Measurements from ENCODE around the gene CXCL11.
"Not testable (repeated sequence)": the region's sequence is repeated elsewhere in the genome, so short reads cannot be mapped to it uniquely, and the experiment has no call there.

The CXCL11 gene

GRCh38 chr4:76035799-76036380 lies at the start of gene CXCL11:
TSS of gene CXCL11 (minus strand) at chr4:76036070. CDS start at chr4:76035987, 83 bp downstream.
- no peak for DNase-seq

- DNase-seq = peak; percentile 3
Measured at GRCh38 chr4:76084542-76084941, 48.7 kb upstream of the CXCL11 start.

GRCh38 chr4:76083386-76083988 lies 47.6 kb upstream of the CXCL11 start:
- no peak for DNase-seq

GRCh38 chr4:76078033-76078613 lies 42.3 kb upstream of the CXCL11 start:
- DNase-seq = no peak

- no peak for DNase-seq
Measured at GRCh38 chr4:76074993-76075600, 39.2 kb upstream of the CXCL11 start.

- DNase-seq = no peak
Measured at GRCh38 chr4:76074468-76074867, 38.6 kb upstream of the CXCL11 start, which contains the start of gene ART3. TSS of gene ART3 (plus strand) at chr4:76074709. CDS start at chr4:76075890, 1,181 bp downstream.

- DNase-seq = no peak
Measured at GRCh38 chr4:76072760-76073159, 36.9 kb upstream of the CXCL11 start.

- peak; percentile 39 for DNase-seq
Measured at GRCh38 chr4:76067652-76068286, 31.9 kb upstream of the CXCL11 start.

- DNase-seq = no peak
Measured at GRCh38 chr4:76066546-76066945, 30.7 kb upstream of the CXCL11 start.

- no peak for DNase-seq
Measured at GRCh38 chr4:76061982-76062381, 26.1 kb upstream of the CXCL11 start.

GRCh38 chr4:76061421-76061820 lies 25.6 kb upstream of the CXCL11 start:
- no peak for DNase-seq

- no peak for DNase-seq
Measured at GRCh38 chr4:76060506-76060905, 24.6 kb upstream of the CXCL11 start.

- no peak for DNase-seq
Measured at GRCh38 chr4:76059750-76060149, 23.9 kb upstream of the CXCL11 start.

- DNase-seq = no peak
Measured at GRCh38 chr4:76058888-76059426, 23.1 kb upstream of the CXCL11 start.

GRCh38 chr4:76058302-76058701 lies 22.4 kb upstream of the CXCL11 start:
- no peak for DNase-seq

- no peak for DNase-seq
Measured at GRCh38 chr4:76055421-76055820, 19.6 kb upstream of the CXCL11 start.

- DNase-seq = no peak
Measured at GRCh38 chr4:76055016-76055415, 19.1 kb upstream of the CXCL11 start.

- DNase-seq = no peak
Measured at GRCh38 chr4:76053730-76054129, 17.9 kb upstream of the CXCL11 start.

- not testable (repeated sequence) for DNase-seq
Measured at GRCh38 chr4:76050560-76051050, 14.7 kb upstream of the CXCL11 start.

- DNase-seq = not testable (repeated sequence)
Measured at GRCh38 chr4:76049860-76050416, 14.1 kb upstream of the CXCL11 start.

- not testable (repeated sequence) for DNase-seq
Measured at GRCh38 chr4:76044686-76045085, 8.8 kb upstream of the CXCL11 start.

- not testable (repeated sequence) for DNase-seq
Measured at GRCh38 chr4:76043306-76043705, 7.4 kb upstream of the CXCL11 start.
